Nephron progenitor cell (in vitro differentiated cells): ENCODE results near the gene GXYLT2.
A peak's percentile ranks its signal among the peaks of the same experiment; 100 is the strongest.

ENCODE experiments used
- DNase-seq: peaks from one replicate; pipeline ENCODE4 v3.0.0; 2021
- H3K27ac Mint-ChIP-seq: 2 replicates; pipeline ENCODE4 v1.8.0; 2021; ENCODE audit warnings: mild to moderate bottlenecking, moderate library complexity, mixed read lengths
- H3K27me3 Mint-ChIP-seq: 2 replicates; pipeline ENCODE4 v1.8.0; 2021; ENCODE audit warnings: mild to moderate bottlenecking, low read depth, mixed read lengths; ENCODE audit not compliant: poor library complexity
- H3K36me3 Mint-ChIP-seq: 2 replicates; pipeline ENCODE4 v1.8.0; 2021; ENCODE audit warnings: low read depth, mixed read lengths
- H3K4me1 Mint-ChIP-seq: 2 replicates; pipeline ENCODE4 v1.8.0; 2021; ENCODE audit warnings: mixed read lengths
- H3K4me3 Mint-ChIP-seq: 2 replicates; pipeline ENCODE4 v1.8.0; 2021; ENCODE audit warnings: mild to moderate bottlenecking, moderate library complexity, mixed read lengths
- H3K9me3 Mint-ChIP-seq: 2 replicates; pipeline ENCODE4 v1.8.0; 2021; ENCODE audit warnings: mild to moderate bottlenecking, moderate library complexity, mixed read lengths
- CTCF ChIP-seq: fragments of 200-600 bp; sonication (generic); IDR thresholded peaks from 2 replicates; pipeline ENCODE4 v1.5.0; 2021; ENCODE audit warnings: antibody characterized with exemption

Gene GXYLT2

GRCh38 chr3:72990701-72991395 is 103.0 kb downstream of the GXYLT2 start:
- Mint-ChIP-seq H3K27me3 (peaks cover 10% of the 10 kb centered on the region), H3K36me3 (peaks cover 4% of the 10 kb centered on the region), H3K27ac (no peak overlapping the region), H3K9me3 (peaks cover 11% of the 10 kb centered on the region), H3K4me1 (no peaks in the 10 kb centered on the region), H3K4me3 (no peak overlapping the region)
- no peak for TF ChIP-seq CTCF
- DNase-seq, result no peak

GRCh38 chr3:72991522-72991921 is 103.7 kb downstream of the GXYLT2 start:
- no peak for TF ChIP-seq CTCF
- peaks cover 10% of the 10 kb centered on the region for H3K27me3 Mint-ChIP-seq
- H3K4me3 Mint-ChIP-seq, result no peak overlapping the region
- no peaks in the 10 kb centered on the region for H3K36me3 Mint-ChIP-seq
- no peak overlapping the region for H3K27ac Mint-ChIP-seq
- no peak for DNase-seq
- H3K4me1 Mint-ChIP-seq, result no peaks in the 10 kb centered on the region
- H3K9me3 Mint-ChIP-seq, result peaks cover 6% of the 10 kb centered on the region

GRCh38 chr3:72993391-72993790 is 105.5 kb downstream of the GXYLT2 start:
- Mint-ChIP-seq H3K4me3 (no peak overlapping the region), H3K9me3 (no peaks in the 10 kb centered on the region), H3K27me3 (peaks cover 10% of the 10 kb centered on the region), H3K4me1 (peaks cover 8% of the 10 kb centered on the region), H3K36me3 (peaks cover 6% of the 10 kb centered on the region), H3K27ac (no peak overlapping the region)
- no peak for DNase-seq
- no peak for TF ChIP-seq CTCF

GRCh38 chr3:72995337-72995736 is 107.5 kb downstream of the GXYLT2 start:
- Mint-ChIP-seq H3K4me3 (peak overlapping the region; percentile 73), H3K27me3 (peaks cover 10% of the 10 kb centered on the region), H3K36me3 (peaks cover 17% of the 10 kb centered on the region), H3K9me3 (no peaks in the 10 kb centered on the region), H3K27ac (no peak overlapping the region), H3K4me1 (peaks cover 27% of the 10 kb centered on the region)
- no peak for TF ChIP-seq CTCF
- DNase-seq, result no peak

- no peak for DNase-seq
- Mint-ChIP-seq H3K36me3 (peaks cover 25% of the 10 kb centered on the region), H3K27me3 (peaks cover 10% of the 10 kb centered on the region), H3K27ac (peak overlapping the region; percentile 77), H3K9me3 (no peaks in the 10 kb centered on the region), H3K4me3 (peak overlapping the region; percentile 91), H3K4me1 (peaks cover 35% of the 10 kb centered on the region)
- no peak for TF ChIP-seq CTCF
These were observed 108.3 kb downstream of the GXYLT2 start for GRCh38 chr3:72996121-72996472.
